22Rv1 (cell line): ENCODE data around the gene NADK.

Experiments used
- H3K27ac ChIP-seq: fragments of 450-650 bp; 2 replicates; pipeline ENCODE4 v1.5.1; 2017
- ZFX ChIP-seq: fragments of 450-650 bp; IDR thresholded peaks from 2 replicates; pipeline ENCODE4 v1.6.1; 2017; ENCODE audit warnings: antibody characterized with exemption, borderline replicate concordance
- TF ChIP-seq, protein P1 (sequence below): fragments of 450-650 bp; IDR thresholded peaks from 2 replicates; pipeline ENCODE4 v1.5.1; 2017; ENCODE audit warnings: mild to moderate bottlenecking

NADK gene, protein sequence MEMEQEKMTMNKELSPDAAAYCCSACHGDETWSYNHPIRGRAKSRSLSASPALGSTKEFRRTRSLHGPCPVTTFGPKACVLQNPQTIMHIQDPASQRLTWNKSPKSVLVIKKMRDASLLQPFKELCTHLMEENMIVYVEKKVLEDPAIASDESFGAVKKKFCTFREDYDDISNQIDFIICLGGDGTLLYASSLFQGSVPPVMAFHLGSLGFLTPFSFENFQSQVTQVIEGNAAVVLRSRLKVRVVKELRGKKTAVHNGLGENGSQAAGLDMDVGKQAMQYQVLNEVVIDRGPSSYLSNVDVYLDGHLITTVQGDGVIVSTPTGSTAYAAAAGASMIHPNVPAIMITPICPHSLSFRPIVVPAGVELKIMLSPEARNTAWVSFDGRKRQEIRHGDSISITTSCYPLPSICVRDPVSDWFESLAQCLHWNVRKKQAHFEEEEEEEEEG

DNA sequence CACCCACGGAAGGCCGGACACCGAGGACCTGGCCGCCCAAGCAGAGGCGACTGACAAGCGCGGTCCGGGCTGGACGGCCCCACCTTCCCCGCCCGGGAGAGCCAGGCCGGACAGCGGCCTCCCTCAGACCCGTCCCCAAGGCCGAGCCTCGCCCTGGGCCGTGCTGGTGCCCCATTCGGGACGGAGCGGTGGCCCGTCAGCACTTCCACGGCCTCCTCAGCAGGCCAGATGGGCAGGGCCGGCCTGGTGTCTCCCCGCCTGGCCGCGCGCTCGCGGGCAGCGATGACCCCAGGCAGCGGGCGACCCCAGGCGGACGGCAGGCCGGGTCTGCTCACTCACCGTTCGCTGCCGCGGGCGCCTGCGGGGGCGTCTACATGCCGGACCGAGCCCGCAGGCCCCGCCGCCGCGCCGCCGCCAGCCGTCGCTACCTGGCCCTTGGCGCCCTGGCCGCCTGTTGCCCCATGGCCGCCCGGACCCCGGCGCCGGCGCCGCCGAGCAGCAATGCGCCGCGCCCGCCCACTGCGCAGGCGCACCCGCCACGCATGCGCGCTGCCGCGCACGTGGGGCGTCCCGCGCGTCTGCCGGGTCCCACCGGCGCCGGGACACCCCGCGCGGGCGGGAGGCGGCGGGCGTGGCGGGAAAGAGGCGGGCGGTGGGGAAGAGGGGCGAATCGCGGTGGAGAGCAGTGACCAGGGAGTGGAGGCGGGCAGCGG is at the start of gene NADK:
Gene NADK, minus strand, starts transcription at position 521 of the 713 bp plus-strand sequence. CDS start 13,064 bp downstream, outside the sequence.
- peak within 1 kb of the TSS; percentile 97 for H3K27ac ChIP-seq
- TF ChIP-seq, protein P1, sequence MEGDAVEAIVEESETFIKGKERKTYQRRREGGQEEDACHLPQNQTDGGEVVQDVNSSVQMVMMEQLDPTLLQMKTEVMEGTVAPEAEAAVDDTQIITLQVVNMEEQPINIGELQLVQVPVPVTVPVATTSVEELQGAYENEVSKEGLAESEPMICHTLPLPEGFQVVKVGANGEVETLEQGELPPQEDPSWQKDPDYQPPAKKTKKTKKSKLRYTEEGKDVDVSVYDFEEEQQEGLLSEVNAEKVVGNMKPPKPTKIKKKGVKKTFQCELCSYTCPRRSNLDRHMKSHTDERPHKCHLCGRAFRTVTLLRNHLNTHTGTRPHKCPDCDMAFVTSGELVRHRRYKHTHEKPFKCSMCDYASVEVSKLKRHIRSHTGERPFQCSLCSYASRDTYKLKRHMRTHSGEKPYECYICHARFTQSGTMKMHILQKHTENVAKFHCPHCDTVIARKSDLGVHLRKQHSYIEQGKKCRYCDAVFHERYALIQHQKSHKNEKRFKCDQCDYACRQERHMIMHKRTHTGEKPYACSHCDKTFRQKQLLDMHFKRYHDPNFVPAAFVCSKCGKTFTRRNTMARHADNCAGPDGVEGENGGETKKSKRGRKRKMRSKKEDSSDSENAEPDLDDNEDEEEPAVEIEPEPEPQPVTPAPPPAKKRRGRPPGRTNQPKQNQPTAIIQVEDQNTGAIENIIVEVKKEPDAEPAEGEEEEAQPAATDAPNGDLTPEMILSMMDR = peak; percentile 3; the same call in 1 of the 2 replicates
- no peak for TF ChIP-seq ZFX

DNA sequence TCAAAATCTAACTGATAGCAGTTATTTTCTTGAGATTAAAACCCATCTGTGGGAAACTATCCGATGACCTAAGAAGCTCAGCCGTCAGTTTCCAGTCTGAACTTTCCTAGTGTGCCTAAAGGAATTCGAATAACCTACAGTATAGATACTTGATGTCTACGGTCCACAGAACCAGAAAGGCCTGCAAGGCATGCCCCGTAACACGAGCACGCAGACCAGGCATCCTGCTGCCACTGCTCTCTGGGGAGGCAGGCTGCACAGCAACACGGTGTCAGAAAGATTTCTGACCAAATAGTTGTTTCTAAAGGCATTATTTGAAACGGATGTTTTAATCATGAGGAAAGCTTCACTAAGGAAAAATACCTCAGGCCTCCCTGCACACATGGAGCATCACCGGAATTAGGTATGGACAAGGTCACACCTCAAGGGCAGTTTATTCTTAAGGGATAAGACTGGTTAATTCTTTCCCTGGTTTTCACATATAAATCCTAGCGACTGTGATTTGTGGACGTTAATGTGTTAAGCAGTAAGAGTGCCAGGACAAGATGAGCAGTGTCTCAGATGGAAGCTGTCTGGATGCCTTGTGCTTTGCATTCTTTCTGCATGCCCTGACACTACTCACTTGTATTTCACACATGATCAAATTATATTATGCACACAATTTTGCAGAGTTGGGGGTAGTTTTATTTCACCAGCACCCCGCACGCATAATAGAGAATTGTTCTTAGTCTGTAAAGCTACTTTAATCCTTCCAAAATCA is 49.0 kb upstream of the NADK start:
- H3K27ac ChIP-seq = no peak overlapping the region
- no peak for TF ChIP-seq ZFX
- TF ChIP-seq, protein P1 = no peak

DNA sequence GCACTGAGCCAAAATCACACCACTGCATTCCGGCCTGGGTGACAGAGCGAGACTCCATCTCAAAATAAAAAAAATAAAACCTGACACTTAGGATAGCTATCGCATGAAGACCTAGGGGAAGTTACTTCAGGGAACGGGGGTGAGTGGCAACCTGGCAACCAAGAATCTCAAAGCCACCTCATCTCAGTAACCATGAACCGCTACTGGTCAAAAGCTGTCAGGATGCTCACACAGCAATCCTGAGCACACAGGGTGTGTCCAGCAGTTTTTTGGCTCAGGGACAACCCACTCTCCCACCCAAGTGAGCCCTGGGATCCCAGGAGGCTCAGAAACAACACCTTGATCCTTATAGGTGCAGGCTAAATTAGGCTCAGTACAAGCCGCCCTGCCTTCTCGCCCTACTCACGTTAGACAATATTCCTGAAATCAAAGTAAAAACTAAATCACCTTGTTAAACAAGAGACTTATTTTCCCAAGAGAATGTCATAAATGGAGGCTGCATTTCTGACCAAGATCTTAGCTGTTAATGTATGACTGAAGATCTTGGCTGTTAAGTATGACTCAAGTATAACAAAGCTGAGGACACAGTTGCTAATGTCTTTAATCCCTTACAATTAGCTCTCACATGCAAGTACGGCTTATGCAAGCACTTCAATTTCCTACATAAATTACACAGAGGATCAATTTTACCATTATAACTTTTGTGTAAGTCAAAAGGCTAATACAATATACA is 48.3 kb upstream of the NADK start:
- no peak overlapping the region for H3K27ac ChIP-seq

DNA sequence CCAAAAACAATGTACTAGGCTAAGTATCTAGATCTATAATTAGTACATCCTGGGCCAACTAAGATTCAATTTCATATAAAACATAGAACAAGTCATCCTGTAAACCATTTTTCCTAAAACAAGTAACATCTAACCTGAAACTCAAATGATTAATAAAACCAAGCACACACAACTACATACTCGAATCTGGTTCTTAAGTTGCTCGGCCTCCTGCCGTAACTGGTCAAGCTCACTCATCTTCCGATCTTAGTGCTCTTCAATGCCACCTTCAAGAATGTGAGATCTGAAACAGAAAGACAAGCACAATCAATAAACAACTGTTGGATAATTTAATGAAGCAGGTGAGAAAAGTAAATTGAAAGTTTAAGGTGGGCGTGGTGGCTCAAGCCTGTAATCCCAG is 46.9 kb upstream of the NADK start:
- TF ChIP-seq, protein P1 = no peak
- TF ChIP-seq ZFX = no peak
- no peak overlapping the region for H3K27ac ChIP-seq

More for the DNA sequence above, 48.3 kb upstream of the NADK start:
- TF ChIP-seq ZFX = no peak
- TF ChIP-seq, protein P1 = no peak

DNA sequence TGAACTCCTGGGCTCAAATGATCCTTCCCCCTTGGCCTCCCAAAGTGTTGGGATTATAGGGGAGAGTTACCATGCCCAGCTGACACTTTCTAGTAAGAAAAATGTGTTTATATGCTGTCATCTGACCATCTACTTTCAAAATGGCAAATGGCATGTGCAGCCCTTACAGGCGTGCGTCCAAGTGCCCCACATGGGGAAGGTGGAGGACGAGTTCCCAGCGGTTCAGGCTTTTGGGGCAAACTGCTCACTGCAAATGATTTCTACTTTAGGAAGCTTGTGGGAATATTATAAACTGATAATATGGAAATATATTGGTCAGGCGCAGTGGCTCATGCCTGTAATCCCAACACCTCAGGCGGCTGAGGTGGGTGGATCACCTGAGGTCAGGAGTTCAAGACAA is 41.5 kb upstream of the NADK start:
- no peak overlapping the region for H3K27ac ChIP-seq
- no peak for TF ChIP-seq ZFX
- TF ChIP-seq, protein P1 = no peak

DNA sequence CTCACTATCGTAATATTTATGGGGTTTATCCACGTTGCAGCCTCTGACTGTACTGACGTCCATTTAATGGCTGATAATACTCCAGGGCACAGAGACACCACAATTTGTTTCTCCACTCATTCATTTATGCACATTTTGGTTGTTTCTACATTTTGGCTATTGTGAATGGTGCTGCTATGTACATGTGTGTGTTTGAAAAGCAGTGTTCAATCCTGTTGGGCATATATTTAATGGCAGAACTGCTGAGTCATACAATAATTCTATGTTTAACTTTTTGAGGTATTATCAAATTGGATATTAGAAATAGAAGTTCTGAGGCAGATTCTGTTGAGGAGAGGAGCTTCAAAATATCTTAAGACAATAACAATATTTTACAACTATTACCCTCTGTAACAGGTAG is 39.0 kb upstream of the NADK start:
- no peak overlapping the region for H3K27ac ChIP-seq
- TF ChIP-seq, protein P1 = no peak
- TF ChIP-seq ZFX = no peak
